Endothelial cell of umbilical vein (primary cell): ENCODE results near the gene APCDD1. TPM values are rescaled to one million over a fixed set of nuclear protein-coding genes. Genes with fewer than 3 reads are reported as not detected.

ENCODE experiments used
- BruUV-seq: library from RNA; stranded (reverse); fragments of 400-500 nt; replicated peaks from 2 replicates; lab custom pipeline; 2021; lab: Mats Ljungman, UMichigan
- CTCF ChIA-PET: fragments of 300-600, 350-600 bp; sonication (Branson Sonifier 250); formaldehyde crosslinking; loops from one replicate; lab custom pipeline; 2021; ENCODE audit warnings: antibody characterized with exemption, inconsistent platforms; lab: Charles Lee
- POLR2A ChIA-PET: fragments of 300-600, 350-600 bp; sonication (Branson Sonifier 250); formaldehyde crosslinking; loops from one replicate; lab custom pipeline; 2021; ENCODE audit warnings: antibody characterized with exemption, inconsistent platforms; lab: Charles Lee
- DNase-seq: peaks from one replicate; pipeline ENCODE4 v3.0.0-alpha.2; 2011; ENCODE audit warnings: low read depth, low spot score
- FAIRE-seq: peaks from 2 replicates; lab custom pipeline; 2011; peaks lifted over from hg19 to GRCh38; lab: Jason Lieb, UNC
- H2AFZ ChIP-seq: 2 replicates; pipeline ENCODE4 v1.6.0; 2012; ENCODE audit warnings: low read depth, low read length, control low read depth, inconsistent platforms
- H3K27ac ChIP-seq: 2 replicates; pipeline ENCODE4 v1.5.1; 2011; ENCODE audit warnings: low read depth, mild to moderate bottlenecking, control low read depth, low read length, moderate library complexity; ENCODE audit not compliant: insufficient read depth
- H3K27me3 ChIP-seq, 2 experiments: 2 replicates each; pipeline versions ENCODE4 v1.6.0 to v1.6.1; 2011; ENCODE audit warnings: low read length in 2 of 2, mixed read lengths in 1 of 2; ENCODE audit not compliant: control insufficient read depth in 2 of 2, insufficient read depth in 2 of 2
- H3K36me3 ChIP-seq, 2 experiments: 2 replicates in 1 of 2; 3 replicates in 1 of 2; pipeline ENCODE4 v1.5.1; 2011; ENCODE audit warnings: low read length in 2 of 2, mild to moderate bottlenecking in 1 of 2, moderate library complexity in 1 of 2; ENCODE audit not compliant: control insufficient read depth in 2 of 2, insufficient read depth in 2 of 2; ENCODE audit errors: extremely low read depth in 1 of 2
- H3K4me1 ChIP-seq: 3 replicates; pipeline ENCODE4 v1.5.1; 2011; ENCODE audit warnings: mild to moderate bottlenecking, low read length; ENCODE audit not compliant: control insufficient read depth, insufficient read depth; ENCODE audit errors: extremely low read depth
- H3K4me2 ChIP-seq: 2 replicates; pipeline ENCODE4 v1.6.1; 2011; ENCODE audit warnings: low read length, control low read depth, mixed read lengths; ENCODE audit not compliant: insufficient read depth
- H3K4me3 ChIP-seq, 3 experiments: fragments of 200-600 bp in 1 of 3; sonication (generic), shearing (Covaris generic) in 1 of 3; replicated peaks in 1 of 3; 2 replicates each; pipeline ENCODE4 v1.5.1; 2011 to 2016; ENCODE audit warnings: control low read depth in 3 of 3, low read length in 3 of 3, mild to moderate bottlenecking in 2 of 3, inconsistent platforms in 1 of 3, low read depth in 1 of 3, moderate library complexity in 1 of 3; ENCODE audit not compliant: insufficient read depth in 1 of 3
- H3K79me2 ChIP-seq: 2 replicates; pipeline ENCODE4 v1.6.0; 2012; ENCODE audit warnings: low read length, inconsistent platforms; ENCODE audit not compliant: control insufficient read depth, insufficient read depth
- H3K9ac ChIP-seq: replicated peaks from 2 replicates; pipeline ENCODE3; 2011; ENCODE audit warnings: low read length, control low read depth; ENCODE audit not compliant: insufficient read depth; ENCODE audit errors: extremely low read depth
- H3K9me1 ChIP-seq: replicated peaks from 3 replicates; pipeline ENCODE4 v1.6.0; 2011; ENCODE audit warnings: mild to moderate bottlenecking, low read length; ENCODE audit not compliant: control insufficient read depth, insufficient read depth; ENCODE audit errors: extremely low read depth
- H3K9me3 ChIP-seq: replicated peaks from 2 replicates; pipeline ENCODE4 v1.5.1; 2012; ENCODE audit warnings: low read length, inconsistent platforms; ENCODE audit not compliant: control insufficient read depth, insufficient read depth
- H4K20me1 ChIP-seq: replicated peaks from 2 replicates; pipeline ENCODE3; 2011; ENCODE audit warnings: mild to moderate bottlenecking, low read length; ENCODE audit not compliant: control insufficient read depth, insufficient read depth; ENCODE audit errors: extremely low read depth
- CTCF ChIP-seq, 2 donors: IDR thresholded peaks; 1 replicate in 1 of 2; 2 replicates in 1 of 2; pipeline ENCODE4 v1.5.1; 2011; ENCODE audit warnings: low read length in 2 of 2, mild to moderate bottlenecking in 2 of 2, moderate library complexity in 2 of 2, control low read depth in 1 of 2, inconsistent platforms in 1 of 2, low read depth in 1 of 2; ENCODE audit not compliant: insufficient read depth in 1 of 2; ENCODE audit errors: extremely low read depth in 1 of 2
- EZH2 ChIP-seq: IDR thresholded peaks from 2 replicates; pipeline ENCODE4 v1.6.1; 2012; ENCODE audit warnings: borderline replicate concordance, low read depth, mild to moderate bottlenecking, moderate library complexity, low read length, inconsistent platforms; ENCODE audit not compliant: severe bottlenecking
- FOS ChIP-seq: IDR thresholded peaks from 2 replicates; pipeline ENCODE4 v1.6.1; 2011; ENCODE audit warnings: mild to moderate bottlenecking, low read length, moderate library complexity, borderline replicate concordance; ENCODE audit not compliant: insufficient read depth
- GATA2 ChIP-seq: IDR thresholded peaks from 2 replicates; pipeline ENCODE4 v1.7.0; 2011; ENCODE audit warnings: low read depth, mild to moderate bottlenecking, moderate library complexity, mixed read lengths, low read length; ENCODE audit not compliant: insufficient read length, insufficient read depth
- JUN ChIP-seq: IDR thresholded peaks from 2 replicates; pipeline ENCODE4 v1.6.1; 2011; ENCODE audit warnings: borderline replicate concordance, low read depth; ENCODE audit not compliant: insufficient read length, insufficient read depth
- MAX ChIP-seq: IDR thresholded peaks from 2 replicates; pipeline ENCODE4 v1.6.1; 2011; ENCODE audit not compliant: insufficient read depth, insufficient read length
- MYC ChIP-seq: IDR thresholded peaks from one replicate; pipeline ENCODE4 v1.6.1; 2011; ENCODE audit warnings: mild to moderate bottlenecking, low read depth, low read length
- POLR2A ChIP-seq: IDR thresholded peaks from 2 replicates; pipeline ENCODE4 v1.6.1; 2012; ENCODE audit warnings: low read depth, mild to moderate bottlenecking, control low read depth, low read length
- POLR2AphosphoS5 ChIP-seq: IDR thresholded peaks from 2 replicates; pipeline ENCODE4 v1.6.1; 2012; ENCODE audit warnings: low read depth, mild to moderate bottlenecking, control low read depth, low read length, moderate library complexity; ENCODE audit not compliant: insufficient read depth
- dilution Hi-C: fragments of 300-500 bp; cut with MboI; formaldehyde crosslinking; loops from one replicate; pipeline ENCODE4 v1.15.0; 2019; ENCODE audit warnings: low sequenced_read_pairs; ENCODE audit not compliant: extremely low pct_ligation_motif_present
- intact Hi-C: fragments of 100-400 bp; cut with micrococcal nuclease; formaldehyde crosslinking; loops from one replicate; pipeline ENCODE4 v1.10.0; 2022
- polyA plus RNA-seq, 4 experiments: library from polyadenylated mRNA; depleted of rRNA in 3 of 4; stranded (reverse) in 3 of 4; unstranded in 1 of 4; fragments of >200 nt; gene quantifications; 2 replicates each; pipeline versions ENCODE4 v1.2.1 to v1.2.3, GENCODE V29; 2011 to 2012; ENCODE audit warnings: missing spikeins in 1 of 4
- total RNA-seq: library from RNA; stranded (reverse); gene quantifications from 2 replicates; pipeline ENCODE4 v1.2.3, GENCODE V29; 2021

Gene APCDD1
- total and polyA plus RNA-seq, 2 donors (not counting 3 experiments of a cell fraction or from before 2014, with no cell fraction given): 0.95 to 1.4 TPM

GRCh38 chr18:10530002-10530401, 75.6 kb downstream of the APCDD1 start:
- Histone ChIP-seq H3K4me3 (no peak overlapping the region), H3K79me2 (peaks cover 57% of the 10 kb centered on the region), H3K4me1 (peaks cover 7% of the 10 kb centered on the region), H3K9me1 (peaks cover 2% of the 10 kb centered on the region), H3K9me3 (no peaks in the 10 kb centered on the region), H3K27ac (no peak overlapping the region), H4K20me1 (peaks cover 8% of the 10 kb centered on the region), H3K9ac (no peak overlapping the region), H3K4me2 (no peak overlapping the region), H2AFZ (no peak overlapping the region), H3K36me3 (no peaks in the 10 kb centered on the region), H3K27me3 (no peaks in the 10 kb centered on the region)
- FAIRE-seq (no peak), DNase-seq (no peak)
- ChIA-PET CTCF (no interaction called here), POLR2A (no interaction called here)
- no peak for TF ChIP-seq POLR2A
- TF ChIP-seq EZH2: no peak
- no peak for TF ChIP-seq JUN
- no peak for TF ChIP-seq MAX
- TF ChIP-seq FOS: no peak
- no peak for TF ChIP-seq MYC
- TF ChIP-seq CTCF (IDR thresholded peaks at IDR 0.05; ENCODE audit: extremely low read depth in 1 of 2, insufficient read depth in 1 of 2, low read depth in 1 of 2, low read length in 2 of 2): no peak
- TF ChIP-seq POLR2AphosphoS5: no peak
- no peak for TF ChIP-seq GATA2
- dilution Hi-C loops: no loop called here
- no TSS peak for BruUV-seq
- intact Hi-C loops: no loop called here
